Esophagus squamous epithelium (tissue), 5 donors: ENCODE measurements around the gene ERF. TPM values are rescaled to one million over a fixed set of nuclear protein-coding genes. Genes with fewer than 3 reads are reported as not detected.

Experiments used
- DNase-seq: peaks from one replicate; lab custom pipeline; 2025; lab: John Stamatoyannopoulos, UW
- H3K27ac ChIP-seq, 4 donors: fragments of 200-600 bp; sonication (generic); one replicate each; pipeline ENCODE4 v1.5.1; 2016 to 2019; ENCODE audit warnings: mild to moderate bottlenecking in 1 of 4
- H3K27me3 ChIP-seq, 4 donors: fragments of 200-600 bp; sonication (generic); 1 replicate in 3 of 4; 2 replicates in 1 of 4; pipeline versions ENCODE4 v1.5.1 to v1.6.0; 2017 to 2021; ENCODE audit warnings: antibody characterized with exemption in 1 of 4
- H3K36me3 ChIP-seq, 3 donors: fragments of 200-600 bp; sonication (generic); one replicate each; pipeline ENCODE4 v1.5.1; 2016 to 2019
- H3K4me1 ChIP-seq, 3 donors: fragments of 200-600 bp; sonication (generic); one replicate each; pipeline ENCODE4 v1.5.1; 2017 to 2019
- H3K4me3 ChIP-seq, 4 donors: fragments of 200-600 bp; sonication (generic); 1 replicate in 3 of 4; 2 replicates in 1 of 4; pipeline ENCODE4 v1.5.1; 2016 to 2019; ENCODE audit warnings: mild to moderate bottlenecking in 2 of 4, moderate library complexity in 1 of 4
- H3K9me3 ChIP-seq, 3 donors: fragments of 200-600 bp; sonication (generic); one replicate each; pipeline ENCODE4 v1.5.1; 2016 to 2019
- CTCF ChIP-seq, 6 experiments: fragments of 450-650 bp in 4 of 6; fragments of 200-600 bp in 2 of 6; sonication (generic) in 2 of 6; IDR thresholded peaks; one replicate each; pipeline ENCODE4 v1.5.1; 2016 to 2019; ENCODE audit warnings: antibody characterized with exemption in 6 of 6, mild to moderate bottlenecking in 4 of 6, moderate library complexity in 4 of 6
- POLR2A ChIP-seq, 4 donors: fragments of 450-650 bp; IDR thresholded peaks; one replicate each; pipeline ENCODE4 v1.6.1; 2017; ENCODE audit warnings: antibody characterized with exemption in 4 of 4, mild to moderate bottlenecking in 4 of 4, moderate library complexity in 3 of 4
- WGBS, 2 donors: methylation state at CpG; one replicate each; pipeline ENCODE4 v1.1.5; 2018; 5-methylcytosine and 5-hydroxymethylcytosine counted together
- intact Hi-C: fragments of 100-400 bp; cut with DNase I; formaldehyde crosslinking; loops from one replicate; pipeline ENCODE4 v1.15.0; 2022
- total RNA-seq, 4 donors: library from RNA; depleted of rRNA; stranded (reverse); fragments of >200 nt; gene quantifications; one replicate each; pipeline ENCODE4 v1.1.0, GENCODE V29; 2016
- donor health status: DM: yes; HTN: yes; CAD: no.

ERF gene
- total RNA-seq, 4 donors from 2014 or later, result 13.3 to 32.5 (median 21.0) TPM

- DNase-seq, result no peak
- Histone ChIP-seq H3K36me3 (peaks cover 12 to 39% (median 18%) of the 10 kb centered on the region in 3 donors), H3K27ac (peak overlapping the region; percentile 84 to 99 (median 96)), H3K9me3 (no peaks in the 10 kb centered on the region), H3K4me3 (peak overlapping the region in 2 of 4 donors; percentile 2 to 4), H3K27me3 (no peaks in the 10 kb centered on the region), H3K4me1 (peaks cover 61 to 94% (median 74%) of the 10 kb centered on the region in 3 donors)
- intact Hi-C loops, result no loop called here
- no peak for TF ChIP-seq POLR2A (IDR thresholded peaks at IDR 0.05)
- WGBS, 2 donors, result 28% methylated on average over 5 to 6 of the region's 10 CpGs
These were observed 23.0 kb upstream of the ERF start for GRCh38 chr19:42277821-42278451.

- intact Hi-C loops, result no loop called here
- no peak for TF ChIP-seq CTCF (IDR thresholded peaks at IDR 0.05)
- no peak for TF ChIP-seq POLR2A (IDR thresholded peaks at IDR 0.05)
- H3K4me1 ChIP-seq, result peaks cover 49 to 91% (median 64%) of the 10 kb centered on the region in 3 donors
These were observed 21.9 kb upstream of the ERF start for GRCh38 chr19:42276821-42277220.

GRCh38 chr19:42276284-42276683 is 21.4 kb upstream of the ERF start:
- no peak for DNase-seq
- H3K36me3 ChIP-seq, result peaks cover 23 to 53% (median 30%) of the 10 kb centered on the region in 3 donors
- intact Hi-C loops, result no loop called here
- TF ChIP-seq POLR2A (IDR thresholded peaks at IDR 0.05) (no peak), CTCF (IDR thresholded peaks at IDR 0.05) (no peak)
- WGBS, 2 donors, result 24 to 71% methylated on average over 1 to 3 of the region's 3 CpGs
- no peaks in the 10 kb centered on the region for H3K27me3 ChIP-seq
- H3K4me1 ChIP-seq, result peaks cover 45 to 91% (median 64%) of the 10 kb centered on the region in 3 donors
- no peak overlapping the region for H3K4me3 ChIP-seq
- no peaks in the 10 kb centered on the region for H3K9me3 ChIP-seq
- H3K27ac ChIP-seq, result peak overlapping the region; percentile 84 to 99 (median 96)

More at GRCh38 chr19:42276821-42277220, 21.9 kb upstream of the ERF start:
- H3K36me3 ChIP-seq, result peaks cover 23 to 50% (median 30%) of the 10 kb centered on the region in 3 donors
- no peak overlapping the region for H3K4me3 ChIP-seq
- H3K27ac ChIP-seq, result peak overlapping the region; percentile 84 to 99 (median 96)
- no peak for DNase-seq
- WGBS, 2 donors, result 18 to 35% methylated on average over 2 to 3 of the region's 4 CpGs
- H3K27me3 ChIP-seq, result no peaks in the 10 kb centered on the region
- H3K9me3 ChIP-seq, result no peaks in the 10 kb centered on the region

GRCh38 chr19:42275517-42275916 is 20.6 kb upstream of the ERF start:
- no peaks in the 10 kb centered on the region for H3K27me3 ChIP-seq
- peak overlapping the region in 2 of 4 donors; percentile 98 to 99 for H3K27ac ChIP-seq
- H3K9me3 ChIP-seq, result no peaks in the 10 kb centered on the region
- 84 to 88% methylated on average over 3 of the region's 3 CpGs for WGBS, 2 donors
- no peak overlapping the region for H3K4me3 ChIP-seq
- intact Hi-C loops, result no loop called here
- TF ChIP-seq POLR2A (IDR thresholded peaks at IDR 0.05) (no peak), CTCF (IDR thresholded peaks at IDR 0.05) (no peak)
- peaks cover 23 to 53% (median 30%) of the 10 kb centered on the region in 3 donors for H3K36me3 ChIP-seq
- no peak for DNase-seq
- peaks cover 45 to 91% (median 67%) of the 10 kb centered on the region in 3 donors for H3K4me1 ChIP-seq

- H3K36me3 ChIP-seq, result peaks cover 23 to 53% (median 30%) of the 10 kb centered on the region in 3 donors
- H3K9me3 ChIP-seq, result no peaks in the 10 kb centered on the region
- H3K4me1 ChIP-seq, result peaks cover 48 to 91% (median 71%) of the 10 kb centered on the region in 3 donors
- H3K4me3 ChIP-seq, result no peak overlapping the region
- H3K27ac ChIP-seq, result peak overlapping the region in 2 of 4 donors; percentile 16 to 98
- TF ChIP-seq POLR2A (IDR thresholded peaks at IDR 0.05), result no peak
- no peak for TF ChIP-seq CTCF (IDR thresholded peaks at IDR 0.05)
- intact Hi-C loops, result no loop called here
- 59% methylated on average over 5 to 7 of the region's 7 CpGs for WGBS, 2 donors
- no peaks in the 10 kb centered on the region for H3K27me3 ChIP-seq
- no peak for DNase-seq
These were observed 20.2 kb upstream of the ERF start for GRCh38 chr19:42275103-42275502.
